Mucosa of stomach (tissue), 1 donor: ENCODE data around the gene HOXC9.

Experiments
- H3K27me3 ChIP-seq: one replicate; pipeline ENCODE4 v1.7.0; 2013; ENCODE audit warnings: mild to moderate bottlenecking, low read length; ENCODE audit not compliant: control insufficient read depth, insufficient read depth
- H3K36me3 ChIP-seq: one replicate; pipeline ENCODE4 v1.7.0; 2013; ENCODE audit warnings: low read length; ENCODE audit not compliant: control insufficient read depth, insufficient read depth
- H3K4me1 ChIP-seq: one replicate; pipeline ENCODE4 v1.7.0; 2013; ENCODE audit warnings: mild to moderate bottlenecking, low read length; ENCODE audit not compliant: control insufficient read depth, insufficient read depth
- H3K4me3 ChIP-seq: one replicate; pipeline ENCODE4 v1.7.0; 2013; ENCODE audit warnings: low read length
- H3K9ac ChIP-seq: one replicate; pipeline ENCODE4 v1.7.0; 2013; ENCODE audit warnings: mild to moderate bottlenecking, low read length, moderate library complexity
- H3K9me3 ChIP-seq: one replicate; pipeline ENCODE4 v1.7.0; 2013; ENCODE audit warnings: mild to moderate bottlenecking, low read length, moderate library complexity; ENCODE audit not compliant: control insufficient read depth
- donor health status: Pancreatic carcinoma.

Gene HOXC9

GRCh38 chr12:54044425-54045103 lies 44.6 kb downstream of the HOXC9 start:
- Histone ChIP-seq H3K36me3 (no peaks in the 10 kb centered on the region), H3K4me1 (peaks cover 17% of the 10 kb centered on the region), H3K9me3 (no peaks in the 10 kb centered on the region), H3K27me3 (peaks cover 63% of the 10 kb centered on the region), H3K9ac (no peak overlapping the region), H3K4me3 (no peak overlapping the region)

- H3K9ac ChIP-seq = no peak overlapping the region
- H3K9me3 ChIP-seq = no peaks in the 10 kb centered on the region
- H3K4me1 ChIP-seq = peaks cover 11% of the 10 kb centered on the region
- peaks cover 60% of the 10 kb centered on the region for H3K27me3 ChIP-seq
- no peaks in the 10 kb centered on the region for H3K36me3 ChIP-seq
- H3K4me3 ChIP-seq = no peak overlapping the region
These were observed 45.4 kb downstream of the HOXC9 start for GRCh38 chr12:54045401-54045800.

- Histone ChIP-seq H3K4me1 (peaks cover 11% of the 10 kb centered on the region), H3K9me3 (no peaks in the 10 kb centered on the region), H3K9ac (no peak overlapping the region), H3K27me3 (peaks cover 60% of the 10 kb centered on the region), H3K36me3 (no peaks in the 10 kb centered on the region), H3K4me3 (no peak overlapping the region)
These were observed 46.0 kb downstream of the HOXC9 start for GRCh38 chr12:54045868-54046521.

- Histone ChIP-seq H3K27me3 (peaks cover 67% of the 10 kb centered on the region), H3K9ac (no peak overlapping the region), H3K36me3 (no peaks in the 10 kb centered on the region), H3K9me3 (no peaks in the 10 kb centered on the region), H3K4me1 (peaks cover 11% of the 10 kb centered on the region), H3K4me3 (no peak overlapping the region)
These were observed 46.8 kb downstream of the HOXC9 start for GRCh38 chr12:54046809-54047159.

- Histone ChIP-seq H3K9ac (no peak overlapping the region), H3K4me3 (no peak overlapping the region), H3K9me3 (no peaks in the 10 kb centered on the region), H3K36me3 (no peaks in the 10 kb centered on the region), H3K4me1 (peaks cover 11% of the 10 kb centered on the region), H3K27me3 (peaks cover 67% of the 10 kb centered on the region)
These were observed 47.4 kb downstream of the HOXC9 start for GRCh38 chr12:54047160-54047963.

GRCh38 chr12:54047964-54048303 lies 48.0 kb downstream of the HOXC9 start:
- no peaks in the 10 kb centered on the region for H3K36me3 ChIP-seq
- H3K4me1 ChIP-seq = peaks cover 15% of the 10 kb centered on the region
- no peak overlapping the region for H3K9ac ChIP-seq
- H3K9me3 ChIP-seq = no peaks in the 10 kb centered on the region
- H3K27me3 ChIP-seq = peaks cover 68% of the 10 kb centered on the region
- no peak overlapping the region for H3K4me3 ChIP-seq

GRCh38 chr12:54048406-54049093 lies 48.6 kb downstream of the HOXC9 start:
- no peak overlapping the region for H3K4me3 ChIP-seq
- no peak overlapping the region for H3K9ac ChIP-seq
- no peaks in the 10 kb centered on the region for H3K36me3 ChIP-seq
- H3K27me3 ChIP-seq = peaks cover 70% of the 10 kb centered on the region
- H3K4me1 ChIP-seq = peaks cover 20% of the 10 kb centered on the region
- no peaks in the 10 kb centered on the region for H3K9me3 ChIP-seq

GRCh38 chr12:54049108-54049507 lies 49.1 kb downstream of the HOXC9 start:
- Histone ChIP-seq H3K9ac (no peak overlapping the region), H3K4me1 (peaks cover 20% of the 10 kb centered on the region), H3K9me3 (no peaks in the 10 kb centered on the region), H3K4me3 (no peak overlapping the region), H3K27me3 (peaks cover 73% of the 10 kb centered on the region), H3K36me3 (no peaks in the 10 kb centered on the region)

GRCh38 chr12:54050482-54050810 lies 50.5 kb downstream of the HOXC9 start:
- Histone ChIP-seq H3K36me3 (no peaks in the 10 kb centered on the region), H3K9ac (no peak overlapping the region), H3K27me3 (peaks cover 68% of the 10 kb centered on the region), H3K4me3 (no peak overlapping the region), H3K4me1 (peaks cover 20% of the 10 kb centered on the region), H3K9me3 (no peaks in the 10 kb centered on the region)

GRCh38 chr12:54051026-54051842 lies 51.3 kb downstream of the HOXC9 start:
- Histone ChIP-seq H3K36me3 (no peaks in the 10 kb centered on the region), H3K9ac (no peak overlapping the region), H3K4me3 (no peak overlapping the region), H3K9me3 (no peaks in the 10 kb centered on the region), H3K4me1 (peaks cover 20% of the 10 kb centered on the region), H3K27me3 (peaks cover 60% of the 10 kb centered on the region)

GRCh38 chr12:54051874-54052437 lies 52.0 kb downstream of the HOXC9 start:
- Histone ChIP-seq H3K36me3 (no peaks in the 10 kb centered on the region), H3K4me1 (peaks cover 13% of the 10 kb centered on the region), H3K4me3 (no peak overlapping the region), H3K9me3 (no peaks in the 10 kb centered on the region), H3K27me3 (peaks cover 53% of the 10 kb centered on the region), H3K9ac (no peak overlapping the region)
